ENCODE data around the gene RTN4RL1. TPM values are rescaled to one million over a fixed set of nuclear protein-coding genes. Genes with fewer than 3 reads are reported as not detected.

The RTN4RL1 gene
- total and polyA plus RNA-seq, 2 of the 13 experiments (the other 11 are each of a cell fraction or from before 2014, with no cell fraction given): 0.01 TPM; not detected in 1

DNA sequence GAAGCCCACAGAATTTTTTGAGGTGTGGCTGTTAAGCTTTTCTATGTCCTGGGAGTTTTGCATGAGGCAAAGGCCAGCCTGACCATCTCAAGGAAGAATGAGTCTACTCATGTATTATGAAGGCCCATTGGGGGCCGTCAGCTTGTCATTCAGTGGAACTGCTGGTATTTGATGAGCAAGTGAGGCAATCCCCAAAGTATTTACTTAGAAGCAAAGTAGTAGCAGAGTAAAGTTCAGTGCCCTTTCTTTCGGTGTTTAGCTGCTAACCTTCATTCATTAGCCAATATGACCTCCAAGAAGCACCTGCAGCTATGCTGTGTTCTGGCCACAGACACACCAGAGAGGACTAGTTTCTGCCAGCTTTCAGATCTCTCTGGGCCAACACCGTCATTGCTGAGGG is 115.1 kb downstream of the RTN4RL1 start (continued):
- TF ChIP-seq, protein P1, sequence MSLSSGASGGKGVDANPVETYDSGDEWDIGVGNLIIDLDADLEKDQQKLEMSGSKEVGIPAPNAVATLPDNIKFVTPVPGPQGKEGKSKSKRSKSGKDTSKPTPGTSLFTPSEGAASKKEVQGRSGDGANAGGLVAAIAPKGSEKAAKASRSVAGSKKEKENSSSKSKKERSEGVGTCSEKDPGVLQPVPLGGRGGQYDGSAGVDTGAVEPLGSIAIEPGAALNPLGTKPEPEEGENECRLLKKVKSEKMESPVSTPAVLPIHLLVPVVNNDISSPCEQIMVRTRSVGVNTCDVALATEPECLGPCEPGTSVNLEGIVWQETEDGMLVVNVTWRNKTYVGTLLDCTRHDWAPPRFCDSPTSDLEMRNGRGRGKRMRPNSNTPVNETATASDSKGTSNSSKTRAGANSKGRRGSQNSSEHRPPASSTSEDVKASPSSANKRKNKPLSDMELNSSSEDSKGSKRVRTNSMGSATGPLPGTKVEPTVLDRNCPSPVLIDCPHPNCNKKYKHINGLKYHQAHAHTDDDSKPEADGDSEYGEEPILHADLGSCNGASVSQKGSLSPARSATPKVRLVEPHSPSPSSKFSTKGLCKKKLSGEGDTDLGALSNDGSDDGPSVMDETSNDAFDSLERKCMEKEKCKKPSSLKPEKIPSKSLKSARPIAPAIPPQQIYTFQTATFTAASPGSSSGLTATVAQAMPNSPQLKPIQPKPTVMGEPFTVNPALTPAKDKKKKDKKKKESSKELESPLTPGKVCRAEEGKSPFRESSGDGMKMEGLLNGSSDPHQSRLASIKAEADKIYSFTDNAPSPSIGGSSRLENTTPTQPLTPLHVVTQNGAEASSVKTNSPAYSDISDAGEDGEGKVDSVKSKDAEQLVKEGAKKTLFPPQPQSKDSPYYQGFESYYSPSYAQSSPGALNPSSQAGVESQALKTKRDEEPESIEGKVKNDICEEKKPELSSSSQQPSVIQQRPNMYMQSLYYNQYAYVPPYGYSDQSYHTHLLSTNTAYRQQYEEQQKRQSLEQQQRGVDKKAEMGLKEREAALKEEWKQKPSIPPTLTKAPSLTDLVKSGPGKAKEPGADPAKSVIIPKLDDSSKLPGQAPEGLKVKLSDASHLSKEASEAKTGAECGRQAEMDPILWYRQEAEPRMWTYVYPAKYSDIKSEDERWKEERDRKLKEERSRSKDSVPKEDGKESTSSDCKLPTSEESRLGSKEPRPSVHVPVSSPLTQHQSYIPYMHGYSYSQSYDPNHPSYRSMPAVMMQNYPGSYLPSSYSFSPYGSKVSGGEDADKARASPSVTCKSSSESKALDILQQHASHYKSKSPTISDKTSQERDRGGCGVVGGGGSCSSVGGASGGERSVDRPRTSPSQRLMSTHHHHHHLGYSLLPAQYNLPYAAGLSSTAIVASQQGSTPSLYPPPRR (CRISPR knock-in tag; IDR thresholded peaks at IDR 0.05; ENCODE audit: borderline replicate concordance): peak; percentile 54; the same call in 1 of the 2 replicates
- TF ChIP-seq ZNF543 (CRISPR knock-in tag; IDR thresholded peaks at IDR 0.05) (no peak), MEIS2 (CRISPR knock-in tag; IDR thresholded peaks at IDR 0.05) (peak; percentile 33; the same call in 1 of the 2 replicates), ARID5B (CRISPR knock-in tag; IDR thresholded peaks at IDR 0.05) (peak; percentile 46; the same call in 1 of the 2 replicates), HHEX (CRISPR knock-in tag; IDR thresholded peaks at IDR 0.05) (peak; percentile 87), KLF13 (CRISPR knock-in tag; IDR thresholded peaks at IDR 0.05) (no peak), ZBTB7B (CRISPR knock-in tag; IDR thresholded peaks at IDR 0.05) (peak; percentile 32; the same call in 1 of the 2 replicates), KAT7 (CRISPR knock-in tag; IDR thresholded peaks at IDR 0.05; ENCODE audit: borderline replicate concordance) (no peak), FOSL2 (CRISPR knock-in tag; IDR thresholded peaks at IDR 0.05) (peak; percentile 24; the same call in 1 of the 2 replicates), ZNF770 (CRISPR knock-in tag; IDR thresholded peaks at IDR 0.05) (no peak), SNAPC2 (CRISPR knock-in tag; IDR thresholded peaks at IDR 0.05) (no peak), CBX5 (CRISPR knock-in tag; IDR thresholded peaks at IDR 0.05; ENCODE audit: borderline replicate concordance) (no peak), CEBPB (IDR thresholded peaks at IDR 0.05; ENCODE audit: borderline replicate concordance, low read depth, low read length) (peak; percentile 56; the same call in 1 of the 2 replicates), EEA1 (CRISPR knock-in tag; IDR thresholded peaks at IDR 0.05; ENCODE audit: borderline replicate concordance) (no peak)
- TF ChIP-seq, protein P2, sequence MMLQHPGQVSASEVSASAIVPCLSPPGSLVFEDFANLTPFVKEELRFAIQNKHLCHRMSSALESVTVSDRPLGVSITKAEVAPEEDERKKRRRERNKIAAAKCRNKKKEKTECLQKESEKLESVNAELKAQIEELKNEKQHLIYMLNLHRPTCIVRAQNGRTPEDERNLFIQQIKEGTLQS (CRISPR knock-in tag; IDR thresholded peaks at IDR 0.05): 0 out of 2 replicates have a peak, but pooled peaks have one; percentile 20
- TF ChIP-seq, protein P3, sequence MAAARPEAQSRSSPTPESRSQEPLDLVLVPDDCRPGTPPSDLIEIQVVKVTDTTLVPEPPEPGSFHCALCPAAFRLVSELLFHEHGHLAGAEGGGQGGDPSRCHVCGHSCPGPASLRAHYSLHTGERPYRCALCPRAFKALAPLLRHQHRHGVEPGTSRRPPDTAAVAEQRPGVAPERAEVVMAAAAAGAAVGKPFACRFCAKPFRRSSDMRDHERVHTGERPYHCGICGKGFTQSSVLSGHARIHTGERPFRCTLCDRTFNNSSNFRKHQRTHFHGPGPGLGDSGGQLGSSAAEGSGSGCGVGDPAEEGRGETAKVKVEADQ (CRISPR knock-in tag; IDR thresholded peaks at IDR 0.05; ENCODE audit: borderline replicate concordance): no peak
- TF ChIP-seq, protein P4, sequence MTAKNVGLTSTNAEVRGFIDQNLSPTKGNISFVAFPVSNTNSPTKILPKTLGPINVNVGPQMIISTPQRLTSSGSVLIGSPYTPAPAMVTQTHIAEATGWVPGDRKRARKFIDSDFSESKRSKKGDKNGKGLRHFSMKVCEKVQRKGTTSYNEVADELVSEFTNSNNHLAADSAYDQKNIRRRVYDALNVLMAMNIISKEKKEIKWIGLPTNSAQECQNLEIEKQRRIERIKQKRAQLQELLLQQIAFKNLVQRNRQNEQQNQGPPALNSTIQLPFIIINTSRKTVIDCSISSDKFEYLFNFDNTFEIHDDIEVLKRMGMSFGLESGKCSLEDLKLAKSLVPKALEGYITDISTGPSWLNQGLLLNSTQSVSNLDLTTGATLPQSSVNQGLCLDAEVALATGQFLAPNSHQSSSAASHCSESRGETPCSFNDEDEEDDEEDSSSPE (CRISPR knock-in tag; IDR thresholded peaks at IDR 0.05): no peak

Data from HepG2 (cell line).